A549 (cell line): ENCODE measurements around the gene ARHGAP44. TPM values are rescaled to one million over a fixed set of nuclear protein-coding genes. Genes with fewer than 3 reads are reported as not detected.

ENCODE experiments used
- ATAC-seq, 2 experiments: fragments of 200-7000 bp in 1 of 2; fragments of >200 bp in 1 of 2; cut with Nextera tagmentation in 1 of 2; cut with Tn5 transposase in 1 of 2; 3 replicates each; pipeline versions ENCODE4 v1.8.0 to v1.9.1; 2018 to 2020; ENCODE audit warnings: mild to moderate bottlenecking in 1 of 2, moderate library complexity in 1 of 2
- CTCF ChIA-PET: fragments of 300-600 bp; sonication (Branson Sonifier 250); formaldehyde crosslinking; extraction: SDS; loops from one replicate; lab custom pipeline; 2021; ENCODE audit warnings: antibody characterized with exemption, inconsistent platforms; lab: Yijun Ruan, JAX
- POLR2A ChIA-PET: fragments of 350-600 bp; formaldehyde crosslinking; extraction: SDS; loops from one replicate; lab custom pipeline; 2021; ENCODE audit warnings: antibody characterized with exemption, inconsistent platforms; lab: Yijun Ruan, JAX
- DNase-seq, 2 experiments: peaks; one replicate each; pipeline versions ENCODE4 v3.0.0 to v3.0.0-alpha.2; 2011 to 2016; ENCODE audit warnings: low read depth in 1 of 2, low spot score in 1 of 2
- FAIRE-seq: peaks from 2 replicates; lab custom pipeline; 2011; peaks lifted over from hg19 to GRCh38; lab: Jason Lieb, UNC
- H3K27ac ChIP-seq, 2 experiments: fragments of >200 bp; sonication (Bioruptor Twin); formaldehyde crosslinking; 3 replicates each; pipeline ENCODE4 v1.5.1; 2016 to 2017
- H3K4me1 ChIP-seq: fragments of >200 bp; sonication (Bioruptor Twin); formaldehyde crosslinking; 3 replicates; pipeline ENCODE4 v1.6.1; 2016
- H3K4me2 ChIP-seq: fragments of >200 bp; sonication (Bioruptor Twin); formaldehyde crosslinking; 3 replicates; pipeline ENCODE4 v1.6.1; 2016
- H3K4me3 ChIP-seq: fragments of >200 bp; sonication (Bioruptor Twin); formaldehyde crosslinking; 3 replicates; pipeline ENCODE4 v1.5.1; 2016
- H3K9me3 ChIP-seq: fragments of >200 bp; sonication (Bioruptor Twin); formaldehyde crosslinking; 3 replicates; pipeline ENCODE4 v1.6.1; 2016
- CHD2 ChIP-seq: fragments of 150-350 bp; IDR thresholded peaks from 2 replicates; pipeline ENCODE4 v1.6.1; 2014; ENCODE audit warnings: low read length; ENCODE audit not compliant: partially characterized antibody
- EHMT2 ChIP-seq: fragments of 200-600 bp; sonication (generic); IDR thresholded peaks from 2 replicates; pipeline ENCODE4 v1.6.1; 2016; ENCODE audit warnings: antibody characterized with exemption, low read depth, mild to moderate bottlenecking, moderate library complexity
- GATA3 ChIP-seq: IDR thresholded peaks from 2 replicates; pipeline ENCODE4 v1.6.1; 2012; ENCODE audit warnings: borderline replicate concordance
- HDAC2 ChIP-seq: fragments of 200-600 bp; sonication (generic); IDR thresholded peaks from 2 replicates; pipeline ENCODE4 v1.6.1; 2016
- HMGXB4 ChIP-seq: fragments of 250-450 bp; sonication (Bioruptor Pico); IDR thresholded peaks from 2 replicates; pipeline ENCODE4 v1.5.0; 2021; ENCODE audit warnings: mild to moderate bottlenecking, moderate library complexity, borderline replicate concordance
- HOXB5 ChIP-seq: fragments of 250-450 bp; sonication (Bioruptor Pico); IDR thresholded peaks from 2 replicates; pipeline ENCODE4 v1.5.0; 2020; ENCODE audit warnings: mild to moderate bottlenecking, moderate library complexity
- JUN ChIP-seq, 2 experiments: fragments of >200 bp; sonication (Bioruptor Twin); formaldehyde crosslinking; IDR thresholded peaks; 2 replicates in 1 of 2; 3 replicates in 1 of 2; pipeline ENCODE4 v1.6.1; 2016 to 2017
- KDM1A ChIP-seq: fragments of 200-600 bp; sonication (generic); IDR thresholded peaks from 2 replicates; pipeline ENCODE4 v1.6.1; 2016; ENCODE audit warnings: low read depth, mild to moderate bottlenecking
- MAX ChIP-seq: IDR thresholded peaks from 2 replicates; pipeline ENCODE4 v1.6.1; 2012
- MAZ ChIP-seq: fragments of 150-350 bp; IDR thresholded peaks from 2 replicates; pipeline ENCODE4 v1.6.1; 2014; ENCODE audit warnings: antibody characterized with exemption, low read depth, low read length, borderline replicate concordance
- PHF8 ChIP-seq: fragments of 200-600 bp; sonication (generic); IDR thresholded peaks from 2 replicates; pipeline ENCODE4 v1.6.1; 2016; ENCODE audit warnings: low read depth, mild to moderate bottlenecking, antibody characterized with exemption, moderate library complexity, borderline replicate concordance
- POLR2A ChIP-seq: IDR thresholded peaks from 2 replicates; pipeline ENCODE4 v1.6.1; 2012; ENCODE audit warnings: mild to moderate bottlenecking, low read length
- RAD21 ChIP-seq, 2 experiments: fragments of >200 bp in 1 of 2; sonication (Bioruptor Twin) in 1 of 2; formaldehyde crosslinking in 1 of 2; IDR thresholded peaks in 1 of 2; conservative IDR thresholded peaks in 1 of 2; 2 replicates in 1 of 2; 3 replicates in 1 of 2; pipeline ENCODE4 v1.6.1; 2012 to 2018; ENCODE audit warnings: inconsistent platforms in 1 of 2
- SMC3 ChIP-seq: fragments of >200 bp; sonication (Bioruptor Twin); formaldehyde crosslinking; IDR thresholded peaks from 3 replicates; pipeline ENCODE4 v1.6.1; 2018; ENCODE audit warnings: inconsistent platforms
- SREBF2 ChIP-seq: fragments of 450-650 bp; IDR thresholded peaks from 2 replicates; pipeline ENCODE4 v1.6.1; 2014; ENCODE audit warnings: mild to moderate bottlenecking, moderate library complexity
- TP53 ChIP-seq: fragments of 250-450 bp; sonication (Bioruptor Pico); IDR thresholded peaks from 2 replicates; pipeline ENCODE4 v1.5.0; 2021; ENCODE audit warnings: mild to moderate bottlenecking, moderate library complexity
- ZFP36 ChIP-seq: fragments of 450-650 bp; IDR thresholded peaks from 2 replicates; pipeline ENCODE4 v1.6.1; 2014; ENCODE audit warnings: borderline replicate concordance; ENCODE audit not compliant: partially characterized antibody
- ZNF302 ChIP-seq: fragments of 250-450 bp; sonication (Bioruptor Pico); IDR thresholded peaks from 2 replicates; pipeline ENCODE4 v1.9.0; 2021; ENCODE audit warnings: inconsistent platforms, mild to moderate bottlenecking, moderate library complexity
- ZSCAN20 ChIP-seq: fragments of 250-450 bp; sonication (Bioruptor Pico); IDR thresholded peaks from 2 replicates; pipeline ENCODE4 v1.8.0; 2022; ENCODE audit warnings: mild to moderate bottlenecking, moderate library complexity
- WGBS: methylation state at CpG from one replicate; pipeline ENCODE4 v1.1.6; 2017; ENCODE audit errors: missing lambda C conversion rate; 5-methylcytosine and 5-hydroxymethylcytosine counted together
- polyA minus RNA-seq: library from RNA; depleted of rRNA, polyadenylated mRNA; stranded (reverse); fragments of >200 nt; gene quantifications from 2 replicates; pipeline ENCODE4 v1.2.3, GENCODE V29; 2011; rRNA and poly(A)+ RNA removed
- polyA plus RNA-seq, 4 experiments: library from polyadenylated mRNA; depleted of rRNA in 3 of 4; stranded (reverse); fragments of >200 nt; fragmentation: RNase III in 1 of 4; extraction: RNeasy Plus Mini Kit Qiagen cat#74134 plus additional on column Dnase treatment in 1 of 4; gene quantifications; 2 replicates in 3 of 4; 3 replicates in 1 of 4; pipeline ENCODE4 v1.2.3, GENCODE V29; 2011 to 2017
- TF ChIP-seq, protein P1 (sequence below): fragments of >200 bp; sonication (Bioruptor Twin); formaldehyde crosslinking; IDR thresholded peaks from 3 replicates; pipeline ENCODE4 v1.6.1; 2016
- TF ChIP-seq, protein P2 (sequence below): fragments of 200-600 bp; sonication (generic); IDR thresholded peaks from 2 replicates; pipeline ENCODE4 v1.6.1; 2016; ENCODE audit warnings: antibody characterized with exemption, mild to moderate bottlenecking, moderate library complexity

Gene ARHGAP44
- polyA plus RNA-seq (2011; rRNA removed) (4.1 and 4.5 TPM in 2 replicates), polyA plus RNA-seq (2017; fragmentation: RNase III; extraction: RNeasy Plus Mini Kit Qiagen cat#74134 plus additional on column Dnase treatment) (3.7 to 5.0 TPM (median 4.2 TPM) in 3 replicates), polyA minus RNA-seq (3.1 and 4.1 TPM in 2 replicates)
- polyA plus RNA-seq (2012; cell fraction: cytosol; rRNA removed), result 3.0 and 3.9 TPM in 2 replicates
- 4.1 and 5.4 TPM in 2 replicates for polyA plus RNA-seq (2012; cell fraction: nucleus; rRNA removed)

- Histone ChIP-seq H3K9me3 (no peaks in the 10 kb centered on the region), H3K4me1 (0 out of 3 replicates have a peak, but pooled peaks cover 3% of the 10 kb centered on the region), H3K4me2 (peak within 1 kb of the TSS; percentile 92), H3K4me3 (peak within 1 kb of the TSS; percentile 74), H3K27ac (peak within 1 kb of the TSS; percentile 72 to 86)
- ChIA-PET CTCF (interaction anchor here (0.6 to 1.4 kb wide), 5 partner anchors 17 to 607 kb away, joined by 3 to 6 read pairs (median 4); no protein-coding TSS in a partner anchor), POLR2A (no interaction called here)
- TF ChIP-seq JUN (IDR thresholded peaks at IDR 0.05) (peak in 1 of 2 experiments; percentile 53; a peak in 2 of 5 replicates), HOXB5 (CRISPR knock-in tag) (0 out of 2 replicates have a peak, but pooled peaks have one; percentile 11), MAX (peak; percentile 57), HDAC2 (peak; percentile 93), POLR2A (peak; percentile 73), SREBF2 (no peak), EHMT2 (no peak), CHD2 (no peak)
- TF ChIP-seq, protein P1, sequence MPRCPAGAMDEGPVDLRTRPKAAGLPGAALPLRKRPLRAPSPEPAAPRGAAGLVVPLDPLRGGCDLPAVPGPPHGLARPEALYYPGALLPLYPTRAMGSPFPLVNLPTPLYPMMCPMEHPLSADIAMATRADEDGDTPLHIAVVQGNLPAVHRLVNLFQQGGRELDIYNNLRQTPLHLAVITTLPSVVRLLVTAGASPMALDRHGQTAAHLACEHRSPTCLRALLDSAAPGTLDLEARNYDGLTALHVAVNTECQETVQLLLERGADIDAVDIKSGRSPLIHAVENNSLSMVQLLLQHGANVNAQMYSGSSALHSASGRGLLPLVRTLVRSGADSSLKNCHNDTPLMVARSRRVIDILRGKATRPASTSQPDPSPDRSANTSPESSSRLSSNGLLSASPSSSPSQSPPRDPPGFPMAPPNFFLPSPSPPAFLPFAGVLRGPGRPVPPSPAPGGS, result 0 out of 3 replicates have a peak, but pooled peaks have one; percentile 62
- 4% methylated on average over 38 of the region's 86 CpGs for WGBS
- FAIRE-seq (no peak), ATAC-seq (peak; percentile 97 to 98), DNase-seq (peak in 1 of 2 experiments; percentile 64)
Measured at GRCh38 chr17:12789481-12790248, at the start of gene ARHGAP44. Gene ARHGAP44 (plus strand): TSS chr17:12789498. CDS start chr17:12789839, 341 bp downstream.

- Histone ChIP-seq H3K9me3 (no peaks in the 10 kb centered on the region), H3K4me1 (peaks cover 19% of the 10 kb centered on the region), H3K27ac (no peak overlapping the region), H3K4me2 (no peak overlapping the region), H3K4me3 (no peak overlapping the region)
- DNase-seq (no peak), FAIRE-seq (no peak), ATAC-seq (no peak)
- 80% methylated on average over 4 of the region's 4 CpGs for WGBS
- ChIA-PET POLR2A (no interaction called here), CTCF (interaction anchor here (1.5 kb wide), 1 partner anchor 72 kb away, joined by 7 read pairs; no protein-coding TSS in a partner anchor)
- TF ChIP-seq RAD21 (conservative IDR thresholded peaks at IDR 0.05 in 1 of 2, IDR thresholded peaks at IDR 0.05 in 1 of 2), result no peak
- no peak for TF ChIP-seq MAZ
- no peak for TF ChIP-seq GATA3
- no peak for TF ChIP-seq JUN (IDR thresholded peaks at IDR 0.05)
- TF ChIP-seq SMC3, result no peak
- TF ChIP-seq ZSCAN20, result no peak
- TF ChIP-seq, protein P2, sequence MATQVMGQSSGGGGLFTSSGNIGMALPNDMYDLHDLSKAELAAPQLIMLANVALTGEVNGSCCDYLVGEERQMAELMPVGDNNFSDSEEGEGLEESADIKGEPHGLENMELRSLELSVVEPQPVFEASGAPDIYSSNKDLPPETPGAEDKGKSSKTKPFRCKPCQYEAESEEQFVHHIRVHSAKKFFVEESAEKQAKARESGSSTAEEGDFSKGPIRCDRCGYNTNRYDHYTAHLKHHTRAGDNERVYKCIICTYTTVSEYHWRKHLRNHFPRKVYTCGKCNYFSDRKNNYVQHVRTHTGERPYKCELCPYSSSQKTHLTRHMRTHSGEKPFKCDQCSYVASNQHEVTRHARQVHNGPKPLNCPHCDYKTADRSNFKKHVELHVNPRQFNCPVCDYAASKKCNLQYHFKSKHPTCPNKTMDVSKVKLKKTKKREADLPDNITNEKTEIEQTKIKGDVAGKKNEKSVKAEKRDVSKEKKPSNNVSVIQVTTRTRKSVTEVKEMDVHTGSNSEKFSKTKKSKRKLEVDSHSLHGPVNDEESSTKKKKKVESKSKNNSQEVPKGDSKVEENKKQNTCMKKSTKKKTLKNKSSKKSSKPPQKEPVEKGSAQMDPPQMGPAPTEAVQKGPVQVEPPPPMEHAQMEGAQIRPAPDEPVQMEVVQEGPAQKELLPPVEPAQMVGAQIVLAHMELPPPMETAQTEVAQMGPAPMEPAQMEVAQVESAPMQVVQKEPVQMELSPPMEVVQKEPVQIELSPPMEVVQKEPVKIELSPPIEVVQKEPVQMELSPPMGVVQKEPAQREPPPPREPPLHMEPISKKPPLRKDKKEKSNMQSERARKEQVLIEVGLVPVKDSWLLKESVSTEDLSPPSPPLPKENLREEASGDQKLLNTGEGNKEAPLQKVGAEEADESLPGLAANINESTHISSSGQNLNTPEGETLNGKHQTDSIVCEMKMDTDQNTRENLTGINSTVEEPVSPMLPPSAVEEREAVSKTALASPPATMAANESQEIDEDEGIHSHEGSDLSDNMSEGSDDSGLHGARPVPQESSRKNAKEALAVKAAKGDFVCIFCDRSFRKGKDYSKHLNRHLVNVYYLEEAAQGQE, result no peak
- no peak for TF ChIP-seq PHF8
- TF ChIP-seq ZFP36, result no peak
- no peak for TF ChIP-seq CHD2
- no peak for TF ChIP-seq HMGXB4
- no peak for TF ChIP-seq ZNF302 (CRISPR knock-in tag)
- no peak for TF ChIP-seq TP53 (CRISPR knock-in tag)
- no peak for TF ChIP-seq KDM1A
Measured at GRCh38 chr17:12739500-12739899, 49.8 kb upstream of the ARHGAP44 start.
